Activated CD4-positive, alpha-beta T cell treated with anti-CD3 and anti-CD28 coated beads, Interleukin-2, Interleukin-4, amounts not matched to agents 100 ng/mL and 50 ng/mL, durations not matched to agents 16 hours and 8 hours (primary cell): ENCODE measurements around the gene SMARCC1.

ENCODE experiments used
- DNase-seq: peaks from one replicate; pipeline ENCODE4 v3.0.0-alpha.2; 2020; ENCODE audit warnings: low spot score

SMARCC1 gene

DNA sequence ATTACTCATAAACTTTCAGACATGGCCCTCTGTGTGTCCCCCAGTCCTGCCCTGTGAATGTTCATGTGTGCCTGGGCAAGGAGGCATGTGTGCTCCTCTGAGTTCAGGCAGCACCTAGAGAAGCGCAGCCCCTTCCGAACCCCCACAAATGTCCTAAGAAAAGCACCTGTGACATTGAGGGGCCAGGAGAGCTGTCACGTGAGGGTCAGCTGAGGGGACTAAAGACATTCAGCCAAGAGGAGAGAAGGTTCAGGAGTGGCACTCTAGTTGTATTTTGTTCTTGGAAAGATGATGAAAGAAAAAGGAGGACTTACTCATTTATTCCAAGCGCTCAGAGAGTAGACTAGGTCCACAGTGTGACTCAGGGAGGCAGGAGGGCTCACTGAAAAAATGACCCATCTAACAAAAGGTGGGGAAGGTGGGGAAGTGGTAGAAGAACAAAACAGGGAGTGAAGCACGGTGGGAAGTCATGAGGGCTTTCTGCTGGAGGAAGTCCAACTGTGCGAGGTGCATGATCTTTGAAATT is 240.0 kb downstream of the SMARCC1 start:
- no peak for DNase-seq

DNA sequence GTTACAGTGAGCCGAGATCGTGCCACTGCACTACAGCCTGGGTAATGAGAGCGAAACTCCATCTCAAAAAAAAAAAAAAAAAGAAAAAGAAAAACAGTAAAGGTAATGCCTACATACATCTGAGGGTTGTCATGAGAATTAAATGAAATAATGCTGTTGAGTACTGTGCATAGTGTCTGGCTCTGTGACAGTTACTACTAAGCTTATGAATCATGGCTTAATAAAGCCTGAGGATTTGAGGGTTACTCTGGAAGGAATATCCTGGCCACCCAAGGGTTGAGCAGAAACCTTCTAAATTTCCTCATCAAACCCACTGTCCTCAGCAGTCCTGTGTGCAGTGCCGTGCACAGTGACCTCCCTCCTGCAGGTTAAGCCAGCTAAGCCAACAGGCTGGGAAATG is 241.4 kb downstream of the SMARCC1 start:
- DNase-seq, result no peak

DNA sequence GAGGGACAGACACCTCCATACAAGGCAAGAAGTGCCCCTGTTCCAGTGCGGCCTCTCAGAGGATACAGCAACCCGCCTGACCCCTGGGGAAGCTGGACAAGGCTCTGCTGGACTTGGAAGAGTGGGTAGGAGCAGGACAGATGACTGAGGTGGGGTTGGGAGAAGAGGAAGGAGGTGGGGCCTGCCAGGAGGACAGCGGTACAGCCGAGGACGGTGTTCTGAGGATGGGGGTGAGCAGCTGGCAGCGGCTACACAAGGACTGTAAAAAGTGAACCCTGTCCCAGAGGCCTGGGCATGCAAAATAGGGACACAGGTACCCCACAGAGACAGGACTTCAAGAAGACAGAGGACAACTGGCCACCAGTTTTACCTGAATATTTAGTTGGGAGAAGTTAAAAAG is 244.7 kb downstream of the SMARCC1 start:
- DNase-seq, result no peak

DNA sequence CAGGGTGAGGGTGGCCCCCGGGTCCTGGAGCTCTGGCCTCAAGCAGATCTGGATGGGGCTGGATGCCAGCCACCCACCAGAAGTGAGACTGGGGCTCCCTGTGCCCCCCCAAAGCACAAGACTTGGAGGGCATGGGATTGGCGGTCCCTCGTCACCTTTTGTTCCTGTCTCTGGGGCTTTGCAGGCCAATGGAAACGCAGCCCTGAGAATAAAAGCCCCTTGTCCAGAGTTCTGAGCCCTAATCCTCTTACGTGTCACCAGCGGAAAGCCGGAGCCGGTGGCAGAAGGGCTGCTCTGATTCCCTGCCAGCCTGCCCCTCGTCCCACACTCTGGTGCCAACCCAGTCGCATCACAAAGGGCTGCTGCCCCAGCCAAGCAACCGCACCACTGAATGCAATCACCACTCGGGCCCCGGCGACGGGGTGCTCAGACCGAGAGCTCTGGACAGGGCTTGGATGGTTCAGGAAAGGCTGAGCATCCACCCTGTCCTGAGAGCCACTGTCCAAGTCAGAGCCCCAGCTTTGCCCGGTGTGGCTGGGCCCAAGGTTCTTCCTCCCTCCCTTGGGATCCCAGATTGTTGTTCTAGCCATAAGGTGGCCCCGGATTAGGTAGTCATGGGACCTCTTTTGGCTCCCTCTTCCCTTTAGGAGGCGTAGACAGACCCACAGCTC is 245.3 kb downstream of the SMARCC1 start:
- DNase-seq, result no peak
